Activated T-helper 1 cell treated with anti-CD3 and anti-CD28 coated beads, Interleukin-2, amount 50 U/mL, for 16 hours (primary cell): ENCODE measurements around the gene DELE1.
A peak's percentile ranks its signal among the peaks of the same experiment; 100 is the strongest.

Experiments
- DNase-seq, 2 donors: peaks; one replicate each; pipeline ENCODE4 v3.0.0-alpha.2; 2020; ENCODE audit warnings: low read depth in 1 of 2, low spot score in 1 of 2

The DELE1 gene

GRCh38 chr5:141954194-141954593 lies 30.5 kb downstream of the DELE1 start:
- DNase-seq = no peak

- no peak for DNase-seq
Measured at GRCh38 chr5:141957367-141957996, 33.8 kb downstream of the DELE1 start.

GRCh38 chr5:141958113-141958512 lies 34.4 kb downstream of the DELE1 start, which contains the start of gene PCDH12:
TSS of gene PCDH12 (minus strand) at chr5:141958202. CDS start at chr5:141957851, 351 bp downstream.
- no peak for DNase-seq

- no peak for DNase-seq
Measured at GRCh38 chr5:141958546-141959172, 35.0 kb downstream of the DELE1 start.

- no peak for DNase-seq
Measured at GRCh38 chr5:141960018-141960417, 36.3 kb downstream of the DELE1 start.

- peak; percentile 76 to 87 for DNase-seq
Measured at GRCh38 chr5:141960449-141961323, 37.0 kb downstream of the DELE1 start.

GRCh38 chr5:141961466-141961865 lies 37.8 kb downstream of the DELE1 start:
- DNase-seq = no peak

- no peak for DNase-seq
Measured at GRCh38 chr5:141963701-141964100, 40.0 kb downstream of the DELE1 start.

- DNase-seq = no peak
Measured at GRCh38 chr5:141965071-141965470, 41.4 kb downstream of the DELE1 start.

- DNase-seq = no peak
Measured at GRCh38 chr5:141966275-141966962, 42.7 kb downstream of the DELE1 start.

GRCh38 chr5:141966963-141967333 lies 43.3 kb downstream of the DELE1 start:
- no peak for DNase-seq

- peak; percentile 83 to 92 for DNase-seq
Measured at GRCh38 chr5:141968914-141969608, 45.4 kb downstream of the DELE1 start, which contains the start of gene RNF14. TSS of gene RNF14 (plus strand) at chr5:141969105. CDS start at chr5:141973589, 4,484 bp downstream.

- DNase-seq = no peak
Measured at GRCh38 chr5:141969783-141970771, 46.4 kb downstream of the DELE1 start.

GRCh38 chr5:141973871-141974595 lies 50.4 kb downstream of the DELE1 start:
- no peak for DNase-seq

- DNase-seq = no peak
Measured at GRCh38 chr5:141976176-141976575, 52.5 kb downstream of the DELE1 start.

- no peak for DNase-seq
Measured at GRCh38 chr5:141978389-141978788, 54.7 kb downstream of the DELE1 start.

GRCh38 chr5:141982626-141983025 lies 59.0 kb downstream of the DELE1 start:
- no peak for DNase-seq

- DNase-seq = no peak
Measured at GRCh38 chr5:141986072-141986471, 62.4 kb downstream of the DELE1 start.

- no peak for DNase-seq
Measured at GRCh38 chr5:141989720-141990119, 66.0 kb downstream of the DELE1 start.
